H1 (cell line): Measurements from ENCODE around the gene PAPSS2. TPM values are rescaled to one million over a fixed set of nuclear protein-coding genes. Genes with fewer than 3 reads are reported as not detected.

Experiments used
- CTCF ChIA-PET: fragments of 300-600 bp; sonication (Branson Sonifier 250); formaldehyde crosslinking; loops from one replicate; lab custom pipeline; 2021; ENCODE audit not compliant: partially characterized antibody; lab: Charles Lee
- POLR2A ChIA-PET: fragments of 300-600 bp; sonication (Branson Sonifier 250); formaldehyde crosslinking; loops from one replicate; lab custom pipeline; 2021; ENCODE audit warnings: inconsistent platforms; ENCODE audit not compliant: partially characterized antibody; lab: Charles Lee
- DNase-seq, 2 experiments: peaks; one replicate each; pipeline versions ENCODE4 v3.0.0 to v3.0.0-alpha.2; 2010 to 2022; ENCODE audit warnings: low spot score in 2 of 2, low read depth in 1 of 2, mixed read lengths in 1 of 2
- FAIRE-seq: peaks from 2 replicates; lab custom pipeline; 2011; peaks lifted over from hg19 to GRCh38; lab: Jason Lieb, UNC
- H2AFZ ChIP-seq: 2 replicates; pipeline ENCODE4 v1.8.1; 2012; ENCODE audit warnings: low read length, inconsistent platforms
- H2AK5ac ChIP-seq: 2 replicates; pipeline ENCODE4 v1.6.1; 2013; ENCODE audit warnings: low read depth, low read length
- H2BK120ac ChIP-seq: replicated peaks from 2 replicates; pipeline ENCODE3; 2013; ENCODE audit warnings: low read depth, low read length, inconsistent platforms
- H2BK12ac ChIP-seq: 2 replicates; pipeline ENCODE4 v1.6.1; 2013; ENCODE audit warnings: low read depth, low read length
- H2BK15ac ChIP-seq: 2 replicates; pipeline ENCODE4 v1.6.1; 2013; ENCODE audit warnings: low read length
- H2BK20ac ChIP-seq: 2 replicates; pipeline ENCODE4 v1.6.1; 2013; ENCODE audit warnings: low read length
- H2BK5ac ChIP-seq: 2 replicates; pipeline ENCODE4 v1.6.1; 2013; ENCODE audit warnings: low read depth, low read length
- H3K14ac ChIP-seq: 2 replicates; pipeline ENCODE4 v1.6.1; 2013; ENCODE audit warnings: inconsistent platforms; ENCODE audit not compliant: insufficient read length
- H3K18ac ChIP-seq: 2 replicates; pipeline ENCODE4 v1.6.1; 2013; ENCODE audit warnings: low read length; ENCODE audit errors: extremely low read depth
- H3K23ac ChIP-seq: 2 replicates; pipeline ENCODE4 v1.6.1; 2013; ENCODE audit warnings: inconsistent platforms; ENCODE audit not compliant: insufficient read length
- H3K23me2 ChIP-seq: 2 replicates; pipeline ENCODE4 v1.6.1; 2013; ENCODE audit warnings: low read depth, low read length
- H3K27ac ChIP-seq: 2 replicates; pipeline ENCODE4 v1.6.1; 2011; ENCODE audit warnings: low read depth, low read length, inconsistent platforms
- H3K27me3 ChIP-seq, 4 experiments: replicated peaks in 1 of 4; 1 replicate in 1 of 4; 2 replicates in 3 of 4; pipeline versions ENCODE4 v1.6.1 to v1.8.1; 2011 to 2013; ENCODE audit warnings: low read length in 3 of 4, mild to moderate bottlenecking in 3 of 4, inconsistent platforms in 2 of 4, mixed read lengths in 2 of 4, moderate library complexity in 1 of 4; ENCODE audit not compliant: control insufficient read depth in 3 of 4, insufficient read depth in 3 of 4; ENCODE audit errors: extremely low read depth in 1 of 4
- H3K36me3 ChIP-seq, 4 experiments: 2 replicates each; pipeline versions ENCODE4 v1.6.1 to v1.8.1; 2011 to 2013; ENCODE audit warnings: mild to moderate bottlenecking in 4 of 4, low read length in 3 of 4, moderate library complexity in 2 of 4, control low read depth in 1 of 4, inconsistent platforms in 1 of 4; ENCODE audit not compliant: insufficient read depth in 4 of 4, control insufficient read depth in 2 of 4
- H3K4ac ChIP-seq: replicated peaks from 2 replicates; pipeline ENCODE3; 2013; ENCODE audit warnings: low read length, low read depth, mixed read lengths, inconsistent platforms; ENCODE audit not compliant: insufficient read length
- H3K4me1 ChIP-seq, 4 experiments: replicated peaks in 1 of 4; 1 replicate in 1 of 4; 2 replicates in 3 of 4; pipeline versions ENCODE4 v1.6.1 to v1.8.1; 2011 to 2013; ENCODE audit warnings: low read length in 3 of 4, inconsistent platforms in 2 of 4, mixed read lengths in 1 of 4; ENCODE audit not compliant: insufficient read depth in 4 of 4, control insufficient read depth in 3 of 4
- H3K4me2 ChIP-seq, 2 experiments: 2 replicates each; pipeline versions ENCODE4 v1.6.1 to v1.8.1; 2011 to 2013; ENCODE audit warnings: low read depth in 2 of 2, low read length in 2 of 2, control low read depth in 1 of 2, inconsistent platforms in 1 of 2, mild to moderate bottlenecking in 1 of 2; ENCODE audit not compliant: insufficient read depth in 1 of 2
- H3K4me3 ChIP-seq, 4 experiments: fragments of 200-600, 300-600 bp in 1 of 4; sonication (generic), shearing (Covaris generic), sonication (Bioruptor Twin) in 1 of 4; 2 replicates each; pipeline versions ENCODE4 v1.5.1 to v1.8.1; 2011 to 2016; ENCODE audit warnings: low read length in 4 of 4, low read depth in 3 of 4, control low read depth in 2 of 4, inconsistent platforms in 2 of 4, mild to moderate bottlenecking in 2 of 4, mixed read lengths in 1 of 4, moderate library complexity in 1 of 4; ENCODE audit not compliant: insufficient read depth in 2 of 4; ENCODE audit errors: extremely low read depth in 1 of 4
- H3K56ac ChIP-seq: replicated peaks from 2 replicates; pipeline ENCODE3; 2013; ENCODE audit warnings: low read depth, mild to moderate bottlenecking, mixed read lengths, low read length, inconsistent platforms; ENCODE audit not compliant: insufficient read length
- H3K79me1 ChIP-seq: 2 replicates; pipeline ENCODE4 v1.6.1; 2013; ENCODE audit warnings: low read depth, low read length, control low read depth
- H3K79me2 ChIP-seq, 2 experiments: 2 replicates each; pipeline versions ENCODE4 v1.6.1 to v1.8.1; 2012 to 2013; ENCODE audit warnings: low read length in 2 of 2, mild to moderate bottlenecking in 2 of 2, inconsistent platforms in 1 of 2; ENCODE audit not compliant: insufficient read depth in 2 of 2, control insufficient read depth in 1 of 2
- H3K9ac ChIP-seq, 4 experiments: replicated peaks in 1 of 4; 1 replicate in 1 of 4; 2 replicates in 3 of 4; pipeline versions ENCODE4 v1.6.1 to v1.8.1; 2011 to 2013; ENCODE audit warnings: low read depth in 3 of 4, low read length in 3 of 4, control low read depth in 2 of 4, mild to moderate bottlenecking in 2 of 4, moderate library complexity in 2 of 4, inconsistent platforms in 1 of 4; ENCODE audit errors: extremely low read depth in 1 of 4
- H3K9me3 ChIP-seq, 2 experiments: 2 replicates each; pipeline versions ENCODE4 v1.6.1 to v1.8.1; 2012 to 2013; ENCODE audit warnings: mild to moderate bottlenecking in 2 of 2, moderate library complexity in 2 of 2, control low read depth in 1 of 2, inconsistent platforms in 1 of 2, low read depth in 1 of 2, low read length in 1 of 2, mixed read lengths in 1 of 2; ENCODE audit not compliant: insufficient read depth in 2 of 2
- H4K20me1 ChIP-seq, 2 experiments: replicated peaks in 1 of 2; 2 replicates each; pipeline versions ENCODE3 to v1.8.1; 2011 to 2013; ENCODE audit warnings: inconsistent platforms in 2 of 2, low read length in 2 of 2, mild to moderate bottlenecking in 1 of 2; ENCODE audit not compliant: insufficient read depth in 2 of 2, control insufficient read depth in 1 of 2
- H4K5ac ChIP-seq: 2 replicates; pipeline ENCODE4 v1.6.1; 2013; ENCODE audit warnings: low read length, low read depth, mixed read lengths, inconsistent platforms; ENCODE audit not compliant: insufficient read length
- H4K8ac ChIP-seq: 2 replicates; pipeline ENCODE4 v1.8.0; 2013; ENCODE audit warnings: mild to moderate bottlenecking, moderate library complexity, low read length, inconsistent platforms; ENCODE audit not compliant: insufficient read depth; ENCODE audit errors: extremely low read depth
- H4K91ac ChIP-seq: replicated peaks from 2 replicates; pipeline ENCODE3; 2013; ENCODE audit warnings: low read length, mixed read lengths, inconsistent platforms; ENCODE audit not compliant: insufficient read length
- BCL11A ChIP-seq, 2 experiments: IDR thresholded peaks; one replicate each; pipeline ENCODE4 v1.6.1; 2011; ENCODE audit warnings: low read depth in 2 of 2, low read length in 2 of 2, mild to moderate bottlenecking in 2 of 2
- GABPA ChIP-seq: IDR thresholded peaks from 2 replicates; pipeline ENCODE4 v1.6.1; 2011; ENCODE audit warnings: mild to moderate bottlenecking, low read length, moderate library complexity, borderline replicate concordance; ENCODE audit not compliant: insufficient read depth
- KDM4A ChIP-seq: IDR thresholded peaks from one replicate; pipeline ENCODE4 v1.7.1; 2012; ENCODE audit warnings: low read depth, mild to moderate bottlenecking, moderate library complexity, low read length, inconsistent platforms; ENCODE audit not compliant: severe bottlenecking
- POU5F1 ChIP-seq: IDR thresholded peaks from 2 replicates; pipeline ENCODE4 v1.6.1; 2011; ENCODE audit warnings: low read depth, mild to moderate bottlenecking, low read length, moderate library complexity
- SUZ12 ChIP-seq: fragments of 200-600 bp; sonication (generic); IDR thresholded peaks from 2 replicates; pipeline ENCODE4 v1.6.1; 2012; ENCODE audit warnings: mild to moderate bottlenecking, inconsistent platforms, low read length, moderate library complexity, mixed read lengths
- YY1 ChIP-seq: IDR thresholded peaks from 2 replicates; pipeline ENCODE4 v1.6.1; 2011; ENCODE audit warnings: low read depth, mild to moderate bottlenecking, low read length
- WGBS, 2 experiments: shearing (Covaris generic) in 1 of 2; methylation state at CpG; one replicate each; pipeline versions ENCODE4 v1.1.6 to v1.1.7; 2013 to 2015; ENCODE audit warnings: low lambda C conversion rate in 2 of 2, mixed read lengths in 2 of 2, inconsistent platforms in 1 of 2, low coverage in 1 of 2, missing lambda C conversion rate in 1 of 2; ENCODE audit not compliant: insufficient replicate concordance in 2 of 2, insufficient coverage in 1 of 2, insufficient read length in 1 of 2; ENCODE audit errors: extremely low coverage in 1 of 2, missing lambda C conversion rate in 1 of 2; 5-methylcytosine and 5-hydroxymethylcytosine counted together
- polyA plus RNA-seq, 7 experiments: library from polyadenylated mRNA; depleted of rRNA in 3 of 7; stranded (reverse) in 5 of 7; unstranded in 2 of 7; fragments of >200 nt in 5 of 7; fragments of 200-250 nt in 2 of 7; gene quantifications; 1 replicate in 5 of 7; 2 replicates in 1 of 7; 4 replicates in 1 of 7; pipeline versions ENCODE4 v1.2.1 to v1.2.3, GENCODE V29; 2011 to 2013; ENCODE audit warnings: missing spikeins in 2 of 7, mixed read lengths in 2 of 7
- total RNA-seq: library from RNA; stranded (reverse); fragmentation: NEBNext Ultra II Directional; extraction: Animal tissue kit (Norgen Biotek cat#: 25700); gene quantifications from 2 replicates; pipeline ENCODE4 v1.2.1, GENCODE V29; 2021

Gene PAPSS2
- total and polyA plus RNA-seq, 2 of the 8 experiments (the other 6 are each of a cell fraction or from before 2014, with no cell fraction given) = 7.6 to 20.2 TPM

GRCh38 chr10:87650838-87651589, 8.7 kb upstream of the PAPSS2 start:
- no peak overlapping the region for H4K8ac ChIP-seq
- H2AK5ac ChIP-seq = 0 out of 2 replicates have a peak overlapping the region, but pooled peaks have one; percentile 41
- no peak overlapping the region for H2BK5ac ChIP-seq
- no peak overlapping the region for H3K14ac ChIP-seq
- H3K23me2 ChIP-seq = no peaks in the 10 kb centered on the region
- no peaks in the 10 kb centered on the region for H3K36me3 ChIP-seq
- 0 out of 4 replicates have a peak overlapping the region, but pooled peaks of 1 of the 2 experiments have one; percentile 46 for H3K4me2 ChIP-seq
- H3K23ac ChIP-seq = no peak overlapping the region
- peak overlapping the region; percentile 6; the same call in 1 of the 2 replicates for H2BK12ac ChIP-seq
- H3K27ac ChIP-seq = peak overlapping the region; percentile 27; the same call in 1 of the 2 replicates
- 0 out of 2 replicates have a peak overlapping the region, but pooled peaks have one; percentile 95 for H2BK15ac ChIP-seq
- peaks cover 0 to 3% of the 10 kb centered on the region in 2 experiments; a peak in 1 of 4 replicates for H3K9me3 ChIP-seq
- FAIRE-seq (peak; percentile 39), DNase-seq (no peak)
- H2BK120ac ChIP-seq = peak overlapping the region; percentile 86
- H4K5ac ChIP-seq = no peak overlapping the region
- no peak overlapping the region for H3K4ac ChIP-seq
- no peak overlapping the region for H2BK20ac ChIP-seq
- peak overlapping the region in 1 of 4 experiments; percentile 3; a peak in 1 of 8 replicates for H3K4me3 ChIP-seq
- no peaks in the 10 kb centered on the region for H3K79me1 ChIP-seq
- H3K27me3 ChIP-seq = no peaks in the 10 kb centered on the region; a peak in 1 of 7 replicates
- H3K18ac ChIP-seq = 0 out of 2 replicates have a peak overlapping the region, but pooled peaks have one; percentile 26
- no peaks in the 10 kb centered on the region for H3K79me2 ChIP-seq
- H2AFZ ChIP-seq = no peak overlapping the region
- H3K4me1 ChIP-seq = peaks cover 0 to 15% (median 3%) of the 10 kb centered on the region in 4 experiments; a peak in 2 of 7 replicates
- H3K56ac ChIP-seq = no peak overlapping the region
- H4K20me1 ChIP-seq = no peaks in the 10 kb centered on the region
- peak overlapping the region; percentile 91 for H4K91ac ChIP-seq
- CTCF ChIA-PET = interaction anchor here (0.5 to 1.2 kb wide), 4 partner anchors 41 to 200 kb away, joined by 3 to 5 read pairs (median 4); no protein-coding TSS in a partner anchor
- 85% methylated on average over 5 of the region's 5 CpGs; no CpG with 5 or more reads in 1 of the 2 experiments for WGBS, 2 experiments
- H3K9ac ChIP-seq = no peak overlapping the region
- POLR2A ChIA-PET = interaction anchor here (0.7 to 1.3 kb wide), 3 partner anchors 11 to 1129 kb away, joined by 3 read pairs; no protein-coding TSS in a partner anchor
- TF ChIP-seq KDM4A = no peak
- no peak for TF ChIP-seq POU5F1
- TF ChIP-seq SUZ12 = no peak
- TF ChIP-seq GABPA = no peak
- no peak; the same call in none of the 2 replicates for TF ChIP-seq YY1
- no peak for TF ChIP-seq BCL11A (IDR thresholded peaks at IDR 0.05; ENCODE audit: low read depth in 2 of 2, low read length in 2 of 2)
